GM12872 (cell line): Measurements from ENCODE around the gene AKAP10.

Experiments used
- CTCF ChIP-seq: IDR thresholded peaks from 3 replicates; pipeline ENCODE4 v1.5.1; 2011; ENCODE audit warnings: low read depth, mild to moderate bottlenecking, low read length, moderate library complexity; ENCODE audit not compliant: insufficient read depth

The AKAP10 gene

GRCh38 chr17:19900809-19901208 is 76.8 kb downstream of the AKAP10 start:
- TF ChIP-seq CTCF = no peak

- TF ChIP-seq CTCF = no peak
Measured at GRCh38 chr17:19897903-19898302, 79.7 kb downstream of the AKAP10 start.

- TF ChIP-seq CTCF = no peak
Measured at GRCh38 chr17:19897090-19897837, 80.4 kb downstream of the AKAP10 start.

- no peak for TF ChIP-seq CTCF
Measured at GRCh38 chr17:19896679-19897078, 80.9 kb downstream of the AKAP10 start.

GRCh38 chr17:19886116-19886515 is 91.5 kb downstream of the AKAP10 start:
- TF ChIP-seq CTCF = no peak

- TF ChIP-seq CTCF = no peak
Measured at GRCh38 chr17:19883537-19884215, 94.0 kb downstream of the AKAP10 start.

GRCh38 chr17:19880393-19880792 is 97.2 kb downstream of the AKAP10 start:
- TF ChIP-seq CTCF = no peak
